HK-2 (cell line): ENCODE measurements around the gene PRAMEF5.
"Not testable (repeated sequence)": the region's sequence is repeated elsewhere in the genome, so short reads cannot be mapped to it uniquely, and the experiment has no call there.

ENCODE experiments used
- DNase-seq: peaks from one replicate; pipeline ENCODE4 v3.0.0-alpha.2; 2018; ENCODE audit not compliant: unreplicated experiment

PRAMEF5 gene

GRCh38 chr1:13277016-13277415 lies 23.0 kb downstream of the PRAMEF5 start:
- DNase-seq: not testable (repeated sequence)

- DNase-seq: not testable (repeated sequence)
Observed at GRCh38 chr1:13279617-13280016, 25.6 kb downstream of the PRAMEF5 start.

GRCh38 chr1:13285037-13285436 lies 31.0 kb downstream of the PRAMEF5 start, which contains the start of gene PRAMEF8:
Gene PRAMEF8 (minus strand): TSS chr1:13285137. CDS start chr1:13284091, 1,046 bp downstream.
- DNase-seq: not testable (repeated sequence)

GRCh38 chr1:13289030-13289429 lies 35.0 kb downstream of the PRAMEF5 start:
- not testable (repeated sequence) for DNase-seq

GRCh38 chr1:13297216-13297931 lies 43.4 kb downstream of the PRAMEF5 start:
- DNase-seq: not testable (repeated sequence)

- DNase-seq: not testable (repeated sequence)
Observed at GRCh38 chr1:13298699-13299098, 44.7 kb downstream of the PRAMEF5 start.

GRCh38 chr1:13302197-13302596 lies 48.2 kb downstream of the PRAMEF5 start:
- DNase-seq: not testable (repeated sequence)

GRCh38 chr1:13303239-13303638 lies 49.2 kb downstream of the PRAMEF5 start, which contains the start of gene PRAMEF33:
Gene PRAMEF33 (plus strand): TSS chr1:13303539. CDS start chr1:13305955, 2,416 bp downstream.
- not testable (repeated sequence) for DNase-seq
